Stimulated activated effector memory CD8-positive, alpha-beta T cell treated with anti-CD3 and anti-CD28 coated beads, Interleukin-12 subunit alpha, Interleukin-12 subunit beta, amount 100 ng/mL, for 72 hours (primary cell): ENCODE data around the gene FTO.

ENCODE experiments used
- ATAC-seq: fragments of 150-1000 bp; cut with Tn5 transposase; 2 replicates; pipeline ENCODE4 v1.10.0; 2021
- DNase-seq, 2 donors: peaks; one replicate each; pipeline ENCODE4 v3.0.0; 2021 to 2022; ENCODE audit warnings: low spot score in 2 of 2
- H3K27ac Mint-ChIP-seq: one replicate; pipeline ENCODE4 v1.8.0; 2022; ENCODE audit warnings: mild to moderate bottlenecking, mixed read lengths
- H3K36me3 Mint-ChIP-seq: one replicate; pipeline ENCODE4 v1.8.0; 2022; ENCODE audit warnings: mild to moderate bottlenecking, mixed read lengths
- H3K4me1 Mint-ChIP-seq: one replicate; pipeline ENCODE4 v1.8.0; 2022; ENCODE audit warnings: mixed read lengths
- H3K4me3 Mint-ChIP-seq: one replicate; pipeline ENCODE4 v1.8.0; 2022; ENCODE audit warnings: mild to moderate bottlenecking, mixed read lengths
- H3K9me3 Mint-ChIP-seq: one replicate; pipeline ENCODE4 v1.8.0; 2022; ENCODE audit warnings: mixed read lengths

The FTO gene

DNA sequence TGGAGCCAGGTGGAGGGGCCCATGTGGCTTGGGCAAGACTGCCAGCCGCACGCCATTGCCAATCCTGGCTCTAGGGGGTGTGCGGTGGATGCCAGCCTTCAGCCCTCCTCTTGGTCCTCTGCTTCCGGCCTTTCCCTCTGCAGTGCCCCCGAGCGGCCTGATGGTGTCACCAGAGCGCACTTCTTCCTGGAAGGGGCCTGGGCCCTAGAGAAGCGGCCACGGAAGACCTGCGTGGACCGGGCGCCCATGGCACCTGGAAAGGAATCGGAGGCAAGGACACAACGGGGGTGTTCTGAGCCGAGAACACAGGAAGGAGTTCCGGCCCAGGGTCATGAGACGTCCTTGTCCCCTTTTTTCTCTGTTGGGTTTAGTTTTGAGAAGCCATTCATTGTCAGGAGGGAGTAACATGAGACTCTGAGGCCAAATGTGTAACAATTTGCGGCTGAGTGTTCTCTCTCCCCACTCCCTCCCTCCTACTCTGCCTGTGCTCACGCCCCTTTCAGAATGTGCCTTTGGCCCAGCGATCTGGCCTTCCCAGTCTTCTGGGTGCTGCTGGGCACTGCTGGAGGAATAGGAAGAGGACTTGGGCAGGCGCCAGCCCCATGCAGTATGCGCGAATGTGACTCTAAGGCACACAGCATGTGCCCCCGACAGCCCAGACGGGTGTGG, 489.8 kb downstream of the FTO start:
- Mint-ChIP-seq H3K27ac (no peak overlapping the region), H3K36me3 (no peaks in the 10 kb centered on the region), H3K9me3 (peaks cover 4% of the 10 kb centered on the region), H3K4me3 (no peak overlapping the region), H3K4me1 (no peaks in the 10 kb centered on the region)
- peak; percentile 8 to 66 for DNase-seq
- ATAC-seq: peak; percentile 53

DNA sequence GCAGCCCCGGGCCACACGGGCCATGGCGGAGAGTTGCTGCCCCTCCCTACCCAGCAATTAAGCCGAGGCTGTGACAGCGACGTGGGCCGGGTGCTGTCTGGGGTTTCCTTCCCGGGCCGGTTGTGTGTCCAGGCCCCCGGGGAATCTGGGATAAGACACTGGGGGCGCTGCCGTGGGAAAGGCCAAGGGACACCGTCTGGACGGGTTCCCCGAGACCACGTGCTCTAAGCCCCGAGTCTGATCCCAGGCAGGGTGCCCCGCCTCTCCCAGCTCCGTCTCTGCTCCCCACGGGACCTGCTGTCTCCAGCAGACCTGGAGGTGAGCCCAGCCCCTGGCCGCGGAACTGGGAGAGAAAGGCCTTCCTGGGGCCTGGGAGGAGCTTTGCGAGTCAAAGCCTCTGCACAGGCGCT, 490.4 kb downstream of the FTO start:
- no peak overlapping the region for H3K27ac Mint-ChIP-seq
- H3K36me3 Mint-ChIP-seq: no peaks in the 10 kb centered on the region
- peaks cover 4% of the 10 kb centered on the region for H3K9me3 Mint-ChIP-seq
- ATAC-seq: no peak
- H3K4me1 Mint-ChIP-seq: no peaks in the 10 kb centered on the region
- no peak overlapping the region for H3K4me3 Mint-ChIP-seq
- DNase-seq: no peak

DNA sequence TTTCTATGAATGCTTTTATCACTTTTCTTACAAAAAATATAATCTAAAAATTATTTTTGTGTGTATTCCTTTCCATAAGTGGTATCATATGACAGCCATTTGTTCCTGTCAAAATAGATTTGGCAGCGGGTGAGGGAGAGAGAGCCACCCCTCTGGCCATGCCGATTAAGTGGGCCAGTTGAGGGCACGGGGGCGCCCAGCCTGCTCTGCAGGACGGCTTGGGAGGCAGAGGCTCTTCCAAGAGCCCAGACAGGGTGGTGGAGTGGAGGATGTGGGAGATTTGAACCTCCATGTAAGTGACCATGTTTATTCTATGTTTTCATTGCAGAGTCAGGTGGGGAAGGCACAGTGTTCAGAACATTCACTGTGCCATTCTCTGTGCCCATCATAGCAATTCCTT, 493.8 kb downstream of the FTO start:
- DNase-seq (no peak), ATAC-seq (no peak)
- Mint-ChIP-seq H3K36me3 (no peaks in the 10 kb centered on the region), H3K4me1 (no peaks in the 10 kb centered on the region), H3K27ac (no peak overlapping the region), H3K4me3 (no peak overlapping the region), H3K9me3 (no peaks in the 10 kb centered on the region)

DNA sequence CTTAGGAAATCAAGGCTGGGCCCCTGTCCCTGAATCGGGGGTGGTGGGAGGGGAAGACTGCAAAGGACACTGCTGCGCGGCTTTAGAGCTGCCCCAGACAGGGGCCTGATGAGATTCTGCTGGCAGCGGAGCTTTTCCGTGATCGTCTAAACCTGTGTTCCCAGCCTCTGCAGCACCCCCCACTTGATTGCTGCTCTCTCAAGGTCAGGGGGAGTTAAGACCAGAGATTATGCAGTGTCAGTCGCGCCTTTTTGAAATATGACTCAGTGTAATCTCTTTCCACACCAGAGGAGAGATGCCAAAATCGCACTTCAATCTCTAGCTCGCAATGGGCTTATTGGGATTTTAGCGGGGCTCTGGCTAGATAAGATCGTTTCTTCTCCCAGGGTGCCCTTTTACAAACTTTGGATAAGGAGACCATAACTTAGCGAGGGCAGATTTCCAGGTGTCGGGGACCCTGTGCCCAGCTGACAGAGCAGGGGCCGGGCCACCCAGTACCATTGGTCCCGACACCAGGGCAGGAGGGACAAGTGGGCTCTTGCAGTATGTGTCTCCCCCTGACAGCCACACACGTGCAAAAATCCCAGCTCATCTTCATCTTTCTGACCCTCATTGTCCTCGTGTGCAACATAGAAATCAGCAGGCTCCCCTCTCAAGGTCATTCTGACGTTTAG, 495.7 kb downstream of the FTO start:
- Mint-ChIP-seq H3K4me3 (no peak overlapping the region), H3K36me3 (no peaks in the 10 kb centered on the region), H3K27ac (no peak overlapping the region)

DNA sequence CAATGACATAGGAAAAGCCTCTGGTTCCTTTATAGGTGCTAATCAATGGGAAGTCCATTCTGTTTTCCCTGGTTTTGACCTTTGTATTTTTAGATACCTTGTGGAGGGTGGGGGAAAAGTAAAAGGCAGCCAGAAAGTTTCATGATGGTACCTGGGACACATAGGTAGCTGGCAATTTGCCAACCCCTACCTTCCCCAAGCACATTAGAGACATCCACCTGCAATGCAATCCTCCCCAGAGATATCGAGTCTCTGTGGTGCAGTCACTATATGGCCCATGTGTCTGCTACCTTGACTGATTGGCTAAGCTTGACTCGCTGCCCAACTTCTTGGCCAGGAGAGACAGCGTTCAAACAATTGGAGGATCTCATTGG, 496.2 kb downstream of the FTO start:
- H3K9me3 Mint-ChIP-seq: no peaks in the 10 kb centered on the region
- no peak for DNase-seq
- H3K36me3 Mint-ChIP-seq: no peaks in the 10 kb centered on the region
- no peak overlapping the region for H3K4me3 Mint-ChIP-seq
- no peak for ATAC-seq
- H3K27ac Mint-ChIP-seq: no peak overlapping the region
- H3K4me1 Mint-ChIP-seq: no peaks in the 10 kb centered on the region

More for the DNA sequence above, 495.7 kb downstream of the FTO start:
- DNase-seq: no peak
- no peak for ATAC-seq
- H3K9me3 Mint-ChIP-seq: no peaks in the 10 kb centered on the region
- no peaks in the 10 kb centered on the region for H3K4me1 Mint-ChIP-seq

DNA sequence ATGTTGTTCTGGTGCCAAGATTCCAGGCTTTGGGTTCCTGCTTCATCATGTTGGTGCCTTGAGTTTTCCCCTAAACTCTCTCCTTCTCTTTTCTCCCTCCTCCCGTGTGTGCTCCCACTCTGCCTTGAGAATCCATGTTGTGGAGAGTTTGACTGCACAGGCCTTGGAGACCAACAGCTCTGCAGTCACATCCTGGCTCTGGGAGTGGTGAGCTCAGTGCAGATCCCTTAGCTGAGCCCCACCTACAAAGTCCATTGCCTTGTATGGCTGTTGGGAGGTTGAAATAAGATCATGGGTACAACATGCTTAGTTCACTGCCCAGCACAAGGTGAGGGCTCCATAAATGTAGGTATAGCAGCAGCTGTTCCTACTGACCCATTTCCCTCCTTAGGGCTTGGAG, 496.8 kb downstream of the FTO start:
- Mint-ChIP-seq H3K4me1 (no peaks in the 10 kb centered on the region), H3K27ac (no peak overlapping the region), H3K4me3 (no peak overlapping the region), H3K9me3 (no peaks in the 10 kb centered on the region), H3K36me3 (no peaks in the 10 kb centered on the region)
- ATAC-seq (no peak), DNase-seq (no peak)

DNA sequence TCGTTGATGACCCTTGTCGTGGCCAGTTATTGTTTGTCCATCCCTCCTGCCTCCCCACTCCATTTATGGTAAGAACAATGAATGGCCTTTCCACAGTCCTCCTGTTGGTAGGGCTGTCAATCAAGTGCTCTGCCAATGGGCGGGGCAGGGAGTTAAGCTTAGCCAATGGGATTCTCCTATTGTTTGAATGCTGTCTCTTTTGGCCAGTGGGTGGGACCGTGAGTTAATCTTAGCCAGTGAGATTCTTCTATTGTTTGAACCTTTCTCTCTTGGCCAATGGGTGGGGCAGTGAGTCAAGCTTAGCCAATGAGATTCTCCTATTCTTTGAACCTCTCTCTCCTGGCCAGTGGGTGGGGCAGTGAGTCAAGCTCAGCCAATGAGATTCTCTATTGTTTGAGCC, 497.2 kb downstream of the FTO start:
- Mint-ChIP-seq H3K4me3 (no peak overlapping the region), H3K36me3 (no peaks in the 10 kb centered on the region), H3K4me1 (no peaks in the 10 kb centered on the region), H3K27ac (no peak overlapping the region), H3K9me3 (no peaks in the 10 kb centered on the region)
- ATAC-seq: no peak
- DNase-seq: no peak
